GM19467 (cell line): ENCODE results near the gene TTC32.
A peak's percentile ranks its signal among the peaks of the same experiment; 100 is the strongest.
"Not testable (repeated sequence)": the region's sequence is repeated elsewhere in the genome, so short reads cannot be mapped to it uniquely, and the experiment has no call there.

Experiments
- ATAC-seq: cut with Tn5 transposase; IDR thresholded peaks from one replicate; pipeline ENCODE4 v1.9.1; 2021; ENCODE audit warnings: mild to moderate bottlenecking, moderate library complexity; ENCODE audit not compliant: unreplicated experiment

Gene TTC32

GRCh38 chr2:19899985-19900930 lies 1.5 kb downstream of the TTC32 start:
- ATAC-seq: no peak

GRCh38 chr2:19898592-19899329 lies 3.0 kb downstream of the TTC32 start:
- no peak for ATAC-seq

GRCh38 chr2:19897623-19898245 lies 4.0 kb downstream of the TTC32 start:
- no peak for ATAC-seq

GRCh38 chr2:19895535-19895934 lies 6.2 kb downstream of the TTC32 start:
- no peak for ATAC-seq

GRCh38 chr2:19894134-19894792 lies 7.5 kb downstream of the TTC32 start:
- ATAC-seq: no peak

GRCh38 chr2:19893520-19894133 lies 8.2 kb downstream of the TTC32 start:
- peak; percentile 66 for ATAC-seq

- not testable (repeated sequence) for ATAC-seq
Observed at GRCh38 chr2:19891971-19892370, 9.8 kb downstream of the TTC32 start.

- ATAC-seq: no peak
Observed at GRCh38 chr2:19890104-19890503, 11.7 kb downstream of the TTC32 start.

- no peak for ATAC-seq
Observed at GRCh38 chr2:19888831-19889230, 13.0 kb downstream of the TTC32 start.

GRCh38 chr2:19887510-19887909 lies 14.3 kb downstream of the TTC32 start:
- ATAC-seq: no peak

GRCh38 chr2:19886261-19886660 lies 15.5 kb downstream of the TTC32 start:
- ATAC-seq: no peak

- no peak for ATAC-seq
Observed at GRCh38 chr2:19885791-19886190, 16.0 kb downstream of the TTC32 start.

- ATAC-seq: no peak
Observed at GRCh38 chr2:19883971-19884720, 17.6 kb downstream of the TTC32 start.

- no peak for ATAC-seq
Observed at GRCh38 chr2:19883486-19883885, 18.3 kb downstream of the TTC32 start.

GRCh38 chr2:19882286-19882685 lies 19.5 kb downstream of the TTC32 start:
- ATAC-seq: no peak

- ATAC-seq: no peak
Observed at GRCh38 chr2:19881908-19882265, 19.9 kb downstream of the TTC32 start.

- ATAC-seq: no peak
Observed at GRCh38 chr2:19881221-19881907, 20.4 kb downstream of the TTC32 start.

GRCh38 chr2:19880191-19880590 lies 21.6 kb downstream of the TTC32 start:
- not testable (repeated sequence) for ATAC-seq

- no peak for ATAC-seq
Observed at GRCh38 chr2:19879120-19879519, 22.7 kb downstream of the TTC32 start.
